Hepatocyte (in vitro differentiated cells): ENCODE data around the gene CRAMP1.

Experiments
- CTCF ChIP-seq: fragments of 200-600 bp; sonication (generic); IDR thresholded peaks from 2 replicates; pipeline ENCODE4 v1.5.1; 2016; ENCODE audit warnings: antibody characterized with exemption, mild to moderate bottlenecking; ENCODE audit not compliant: poor library complexity
- EZH2 ChIP-seq: fragments of 200-600 bp; sonication (generic); IDR thresholded peaks from 2 replicates; pipeline ENCODE4 v1.6.1; 2016; ENCODE audit warnings: antibody characterized with exemption, mild to moderate bottlenecking, borderline replicate concordance
- EZH2phosphoT487 ChIP-seq: fragments of 200-600 bp; sonication (generic); IDR thresholded peaks from one replicate; pipeline ENCODE4 v1.6.1; 2018; ENCODE audit warnings: antibody characterized with exemption, mild to moderate bottlenecking, low read depth, moderate library complexity; ENCODE audit not compliant: unreplicated experiment, severe bottlenecking

GRCh38 chr16:1584926-1585484 lies 27.2 kb upstream of the CRAMP1 start:
- TF ChIP-seq CTCF = no peak
- TF ChIP-seq EZH2 = no peak
- no peak for TF ChIP-seq EZH2phosphoT487
